Measurements from ENCODE around the gene CDADC1.

GRCh38 chr13:49218493-49219051, 29.2 kb upstream of the CDADC1 start:
- TF ChIP-seq ARNT2 (CRISPR knock-in tag; IDR thresholded peaks at IDR 0.05; ENCODE audit: low read depth) (no peak), ZBTB49 (CRISPR knock-in tag; IDR thresholded peaks at IDR 0.05; ENCODE audit: borderline replicate concordance) (no peak), ZNF530 (CRISPR knock-in tag; IDR thresholded peaks at IDR 0.05; ENCODE audit: low read depth) (no peak), ZNF777 (CRISPR knock-in tag; IDR thresholded peaks at IDR 0.05) (no peak), CEBPB (IDR thresholded peaks at IDR 0.05; ENCODE audit: borderline replicate concordance, low read depth, low read length) (no peak)

Data from HepG2 (cell line).